K562 (cell line): ENCODE results near the gene DBNDD2. TPM values are rescaled to one million over a fixed set of nuclear protein-coding genes. Genes with fewer than 3 reads are reported as not detected.

Experiments used
- CEBPB ChIP-seq: fragments of 450-650 bp; IDR thresholded peaks from 2 replicates; pipeline ENCODE4 v1.6.1; 2016; ENCODE audit warnings: missing genetic modification characterization, missing compliant biosample characterization
- TBP ChIP-seq: optimal IDR thresholded peaks from 2 replicates; pipeline ENCODE3; 2011; ENCODE audit warnings: low read depth, low read length, improper control_type of control experiment
- ZNF318 ChIP-seq, 2 experiments: fragments of 450-650 bp; IDR thresholded peaks; 2 replicates each; pipeline ENCODE4 v1.6.1; 2016; ENCODE audit warnings: mild to moderate bottlenecking in 2 of 2, borderline replicate concordance in 1 of 2, low read depth in 1 of 2, moderate library complexity in 1 of 2
- polyA plus RNA-seq, 8 experiments: library from polyadenylated mRNA; depleted of rRNA in 4 of 8; stranded (reverse) in 5 of 8; unstranded in 3 of 8; fragments of >200 nt; fragmentation: Nextera tagmentation in 2 of 8; fragmentation: Illumina TruSeq in 1 of 8; extraction: Ambion mirVana in 2 of 8; extraction: Trizol in 1 of 8; gene quantifications; 2 replicates each; pipeline versions ENCODE4 v1.2.1 to v1.2.3, GENCODE V29; 2011 to 2014; ENCODE audit warnings: inconsistent platforms in 1 of 8, missing spikeins in 1 of 8
- total RNA-seq, 7 experiments: library from RNA; depleted of rRNA in 6 of 7; stranded (reverse); fragments of >200 nt in 6 of 7; fragmentation: Illumina TruSeq in 2 of 7; extraction: Trizol in 2 of 7; gene quantifications; 2 replicates each; pipeline versions ENCODE4 v1.2.1 to v1.2.3, GENCODE V29; 2011 to 2021; ENCODE audit warnings: low replicate concordance in 1 of 7

Gene DBNDD2
- total and polyA plus RNA-seq, 9 of the 15 experiments (the other 6 are each of a cell fraction or from before 2014, with no cell fraction given), result 12.8 to 64.0 (median 35.8) TPM

DNA sequence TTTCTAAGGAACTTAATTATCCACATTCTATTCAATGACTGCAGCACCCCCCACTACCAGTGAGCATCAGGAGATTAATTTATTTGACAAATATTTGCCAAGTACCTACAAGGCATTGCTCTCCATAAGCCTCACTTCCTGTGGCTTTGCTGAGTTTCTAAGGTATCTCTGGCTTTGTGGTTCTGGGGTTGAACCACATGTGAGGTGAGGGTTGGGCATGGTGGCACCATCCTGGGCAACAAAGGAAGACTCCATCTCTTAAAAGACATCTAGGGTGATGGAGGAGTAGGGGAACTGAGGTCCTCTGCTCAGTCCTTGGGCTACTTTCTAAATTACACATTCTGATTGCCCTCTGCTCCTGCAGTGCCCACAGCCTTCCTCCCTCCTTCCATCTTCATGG lies 36.0 kb downstream of the DBNDD2 start (continued):
- TF ChIP-seq ZNF318 (IDR thresholded peaks at IDR 0.05; ENCODE audit: borderline replicate concordance in 1 of 2, low read depth in 1 of 2), result no peak
- TF ChIP-seq TBP, result no peak
- TF ChIP-seq CEBPB, result no peak
